Measurements from ENCODE around the gene NTRK3. TPM values are rescaled to one million over a fixed set of nuclear protein-coding genes. Genes with fewer than 3 reads are reported as not detected.

The NTRK3 gene
- total and polyA plus RNA-seq, 2 donors (not counting 3 experiments of a cell fraction or from before 2014, with no cell fraction given) = not detected

GRCh38 chr15:87971076-87971475 is 285.5 kb downstream of the NTRK3 start:
- no TSS peak for BruUV-seq (replicated peaks)
- ChIA-PET CTCF (no interaction called here), POLR2A (no interaction called here)
- dilution Hi-C loops (cut with MboI; ENCODE audit: extremely low pct_ligation_motif_present, low sequenced_read_pairs) (no loop called here), intact Hi-C loops (cut with micrococcal nuclease) (no loop called here)
- Histone ChIP-seq H3K4me3 (replicated peaks in 1 of 3; ENCODE audit: insufficient read depth in 1 of 3, low read depth in 1 of 3, low read length in 3 of 3) (no peak overlapping the region), H3K9me1 (replicated peaks; ENCODE audit: control insufficient read depth, extremely low read depth, insufficient read depth, low read length) (no peaks in the 10 kb centered on the region), H2AFZ (ENCODE audit: low read depth, low read length) (no peak overlapping the region), H3K27ac (ENCODE audit: insufficient read depth, low read depth, low read length) (no peak overlapping the region), H3K36me3 (ENCODE audit: control insufficient read depth in 2 of 2, extremely low read depth in 1 of 2, insufficient read depth in 2 of 2, low read length in 2 of 2) (no peaks in the 10 kb centered on the region), H3K9ac (replicated peaks; ENCODE audit: extremely low read depth, insufficient read depth, low read length) (no peak overlapping the region), H4K20me1 (replicated peaks; ENCODE audit: control insufficient read depth, extremely low read depth, insufficient read depth, low read length) (no peaks in the 10 kb centered on the region), H3K27me3 (ENCODE audit: control insufficient read depth in 2 of 2, insufficient read depth in 2 of 2, low read length in 2 of 2) (no peaks in the 10 kb centered on the region), H3K4me1 (ENCODE audit: control insufficient read depth, extremely low read depth, insufficient read depth, low read length) (no peaks in the 10 kb centered on the region), H3K4me2 (ENCODE audit: insufficient read depth, low read length) (no peak overlapping the region), H3K9me3 (replicated peaks; ENCODE audit: control insufficient read depth, insufficient read depth, low read length) (peaks cover 10% of the 10 kb centered on the region), H3K79me2 (ENCODE audit: control insufficient read depth, insufficient read depth, low read length) (no peaks in the 10 kb centered on the region)
- TF ChIP-seq JUN (IDR thresholded peaks at IDR 0.05; ENCODE audit: borderline replicate concordance, insufficient read depth, insufficient read length, low read depth) (no peak), FOS (IDR thresholded peaks at IDR 0.05; ENCODE audit: borderline replicate concordance, insufficient read depth, low read length) (no peak), CTCF (IDR thresholded peaks at IDR 0.05; ENCODE audit: extremely low read depth in 1 of 2, insufficient read depth in 1 of 2, low read depth in 1 of 2, low read length in 2 of 2) (no peak), MAX (IDR thresholded peaks at IDR 0.05; ENCODE audit: insufficient read depth, insufficient read length) (no peak), POLR2A (IDR thresholded peaks at IDR 0.05; ENCODE audit: low read depth, low read length) (no peak), POLR2AphosphoS5 (IDR thresholded peaks at IDR 0.05; ENCODE audit: insufficient read depth, low read depth, low read length) (no peak), EZH2 (IDR thresholded peaks at IDR 0.05; ENCODE audit: borderline replicate concordance, low read depth, low read length, severe bottlenecking) (no peak), GATA2 (IDR thresholded peaks at IDR 0.05; ENCODE audit: insufficient read depth, insufficient read length, low read depth, low read length) (no peak), MYC (IDR thresholded peaks at IDR 0.05; ENCODE audit: low read depth, low read length) (no peak)
- FAIRE-seq (no peak), DNase-seq (ENCODE audit: low read depth, low spot score) (no peak)

Data from endothelial cell of umbilical vein (primary cell).